Breast epithelium (tissue), 3 donors: ENCODE measurements around the gene GPR3.

Experiments used
- POLR2A ChIP-seq: fragments of 450-650 bp; IDR thresholded peaks from one replicate; pipeline ENCODE4 v1.6.1; 2016; ENCODE audit warnings: antibody characterized with exemption, mild to moderate bottlenecking, moderate library complexity
- TF ChIP-seq, protein P1 (sequence below), 3 donors: fragments of 450-650 bp; IDR thresholded peaks; one replicate each; pipeline ENCODE4 v1.5.1; 2016 to 2017; ENCODE audit warnings: antibody characterized with exemption in 3 of 3, mild to moderate bottlenecking in 3 of 3, moderate library complexity in 3 of 3

DNA sequence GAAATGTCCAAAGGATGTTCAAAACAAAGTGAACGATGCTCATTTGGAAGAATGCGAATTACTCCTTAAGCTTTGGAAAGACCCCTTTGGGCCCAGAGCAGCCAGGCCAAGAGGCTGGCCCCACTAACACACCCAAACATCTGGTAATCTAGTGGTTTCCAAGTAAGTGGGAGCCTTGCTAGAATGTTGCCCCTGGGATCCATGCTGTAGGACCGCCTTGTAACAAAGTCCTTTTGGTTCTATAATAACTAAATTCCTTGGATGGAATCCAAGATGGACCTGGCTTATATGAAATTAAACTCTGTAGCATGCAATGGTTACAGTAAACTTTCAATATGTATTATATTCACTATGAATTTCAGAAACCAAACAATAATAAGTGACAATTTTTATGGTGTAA is 25.3 kb downstream of the GPR3 start:
- TF ChIP-seq, protein P1, sequence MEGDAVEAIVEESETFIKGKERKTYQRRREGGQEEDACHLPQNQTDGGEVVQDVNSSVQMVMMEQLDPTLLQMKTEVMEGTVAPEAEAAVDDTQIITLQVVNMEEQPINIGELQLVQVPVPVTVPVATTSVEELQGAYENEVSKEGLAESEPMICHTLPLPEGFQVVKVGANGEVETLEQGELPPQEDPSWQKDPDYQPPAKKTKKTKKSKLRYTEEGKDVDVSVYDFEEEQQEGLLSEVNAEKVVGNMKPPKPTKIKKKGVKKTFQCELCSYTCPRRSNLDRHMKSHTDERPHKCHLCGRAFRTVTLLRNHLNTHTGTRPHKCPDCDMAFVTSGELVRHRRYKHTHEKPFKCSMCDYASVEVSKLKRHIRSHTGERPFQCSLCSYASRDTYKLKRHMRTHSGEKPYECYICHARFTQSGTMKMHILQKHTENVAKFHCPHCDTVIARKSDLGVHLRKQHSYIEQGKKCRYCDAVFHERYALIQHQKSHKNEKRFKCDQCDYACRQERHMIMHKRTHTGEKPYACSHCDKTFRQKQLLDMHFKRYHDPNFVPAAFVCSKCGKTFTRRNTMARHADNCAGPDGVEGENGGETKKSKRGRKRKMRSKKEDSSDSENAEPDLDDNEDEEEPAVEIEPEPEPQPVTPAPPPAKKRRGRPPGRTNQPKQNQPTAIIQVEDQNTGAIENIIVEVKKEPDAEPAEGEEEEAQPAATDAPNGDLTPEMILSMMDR (IDR thresholded peaks at IDR 0.05): no peak
- TF ChIP-seq POLR2A: no peak
